Measurements from ENCODE around the gene SOX8.

GRCh38 chr16:966035-966434, 15.5 kb upstream of the SOX8 start:
- TF ChIP-seq BHLHE40 (IDR thresholded peaks at IDR 0.05; ENCODE audit: borderline replicate concordance) (no peak), FOXM1 (IDR thresholded peaks at IDR 0.05; ENCODE audit: borderline replicate concordance) (no peak), FOXK2 (IDR thresholded peaks at IDR 0.05) (no peak), LEF1 (IDR thresholded peaks at IDR 0.05; ENCODE audit: borderline replicate concordance) (no peak), SP1 (IDR thresholded peaks at IDR 0.05) (no peak), TARDBP (IDR thresholded peaks at IDR 0.05) (no peak), L3MBTL2 (conservative IDR thresholded peaks at IDR 0.05) (no peak), SUZ12 (IDR thresholded peaks at IDR 0.05) (no peak), HDGF (IDR thresholded peaks at IDR 0.05; ENCODE audit: borderline replicate concordance) (no peak), PKNOX1 (IDR thresholded peaks at IDR 0.05) (no peak), CTBP1 (IDR thresholded peaks at IDR 0.05; ENCODE audit: borderline replicate concordance) (no peak)
